GM20000 (cell line): ENCODE data around the gene RND1.

ENCODE experiments used
- DNase-seq: peaks from one replicate; pipeline ENCODE4 v3.0.0; 2012; ENCODE audit warnings: low spot score
- CTCF ChIP-seq: IDR thresholded peaks from 2 replicates; pipeline ENCODE4 v1.5.1; 2012; ENCODE audit warnings: mild to moderate bottlenecking, control low read depth; ENCODE audit errors: extremely low read depth, missing control alignments

RND1 gene

GRCh38 chr12:48828841-48829575 is 36.7 kb downstream of the RND1 start:
- DNase-seq: no peak

GRCh38 chr12:48828293-48828692 is 37.4 kb downstream of the RND1 start:
- DNase-seq: no peak
- no peak for TF ChIP-seq CTCF

More at GRCh38 chr12:48828841-48829575, 36.7 kb downstream of the RND1 start:
- TF ChIP-seq CTCF: no peak

DNA sequence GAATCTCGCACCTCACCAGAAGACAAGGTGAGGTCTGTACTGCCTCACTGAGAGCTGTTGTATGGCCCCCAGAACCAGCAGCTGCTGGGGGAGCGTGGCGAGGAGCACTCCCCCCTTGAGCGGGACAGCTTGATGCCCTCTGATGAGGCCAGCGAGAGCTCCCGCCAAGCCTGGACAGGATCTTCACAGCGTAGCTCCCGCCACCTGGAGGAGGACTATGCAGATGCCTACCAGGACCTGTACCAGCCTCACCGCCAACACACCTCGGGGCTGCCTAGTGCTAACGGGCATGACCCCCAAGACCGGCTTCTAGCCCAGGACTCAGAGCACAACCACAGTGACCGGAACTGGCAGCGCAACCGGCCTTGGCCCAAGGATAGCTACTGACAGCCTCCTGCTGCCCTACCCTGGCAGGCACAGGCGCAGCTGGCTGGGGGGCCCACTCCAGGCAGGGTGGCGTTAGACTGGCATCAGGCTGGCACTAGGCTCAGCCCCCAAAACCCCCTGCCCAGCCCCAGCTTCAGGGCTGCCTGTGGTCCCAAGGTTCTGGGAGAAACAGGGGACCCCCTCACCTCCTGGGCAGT is 38.1 kb downstream of the RND1 start:
- no peak for TF ChIP-seq CTCF
- DNase-seq: no peak

DNA sequence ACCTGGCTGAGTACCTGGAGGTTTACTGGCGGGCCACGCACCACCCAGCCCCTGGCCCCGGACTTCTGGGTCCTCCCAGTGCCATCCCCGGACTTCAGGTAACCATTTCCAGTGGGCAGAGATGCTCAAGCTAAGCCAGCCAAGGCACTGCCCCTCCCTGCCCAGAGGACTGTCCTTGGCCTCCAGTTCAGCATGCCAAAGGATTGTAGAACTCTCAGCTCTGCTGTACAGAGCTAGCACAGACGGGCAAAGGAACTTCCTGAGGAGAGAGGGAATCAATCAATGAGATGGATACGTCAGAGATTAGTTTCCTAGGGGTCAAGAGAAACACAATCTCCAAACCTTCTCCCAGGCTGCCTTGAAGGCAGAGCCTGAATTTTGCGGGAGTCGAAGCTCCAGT is 38.6 kb downstream of the RND1 start:
- DNase-seq: no peak
- TF ChIP-seq CTCF: no peak

GRCh38 chr12:48826209-48826855 is 39.3 kb downstream of the RND1 start:
- no peak for DNase-seq

DNA sequence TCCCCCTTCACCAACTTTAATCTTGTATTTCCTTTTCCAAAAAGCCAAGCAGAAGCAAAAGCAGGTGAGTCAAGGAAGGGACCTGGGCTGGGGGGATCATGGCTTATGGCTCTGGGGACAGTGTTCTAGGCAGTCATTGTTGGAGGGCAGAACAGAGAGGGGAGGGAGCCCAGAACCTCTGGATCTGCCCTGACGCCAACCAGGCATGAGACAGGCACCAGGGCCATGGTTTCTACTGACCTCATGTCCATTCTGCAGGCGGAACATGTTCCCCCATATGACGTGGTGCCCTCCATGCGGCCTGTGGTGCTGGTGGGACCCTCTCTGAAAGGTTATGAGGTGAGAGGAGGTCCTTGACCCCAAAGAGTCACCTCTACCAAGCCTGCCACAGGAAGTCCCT is 40.8 kb downstream of the RND1 start:
- TF ChIP-seq CTCF: no peak
- no peak for DNase-seq

More at GRCh38 chr12:48826209-48826855, 39.3 kb downstream of the RND1 start:
- TF ChIP-seq CTCF: no peak

GRCh38 chr12:48824112-48824511 is 41.6 kb downstream of the RND1 start:
- DNase-seq: no peak
- TF ChIP-seq CTCF: no peak
